ENCODE data around the gene ARSI. TPM values are rescaled to one million over a fixed set of nuclear protein-coding genes. Genes with fewer than 3 reads are reported as not detected.

ARSI gene
- total and polyA plus RNA-seq, 2 of the 4 experiments (the other 2 are of a cell fraction): 14.8 to 15.2 TPM

DNA sequence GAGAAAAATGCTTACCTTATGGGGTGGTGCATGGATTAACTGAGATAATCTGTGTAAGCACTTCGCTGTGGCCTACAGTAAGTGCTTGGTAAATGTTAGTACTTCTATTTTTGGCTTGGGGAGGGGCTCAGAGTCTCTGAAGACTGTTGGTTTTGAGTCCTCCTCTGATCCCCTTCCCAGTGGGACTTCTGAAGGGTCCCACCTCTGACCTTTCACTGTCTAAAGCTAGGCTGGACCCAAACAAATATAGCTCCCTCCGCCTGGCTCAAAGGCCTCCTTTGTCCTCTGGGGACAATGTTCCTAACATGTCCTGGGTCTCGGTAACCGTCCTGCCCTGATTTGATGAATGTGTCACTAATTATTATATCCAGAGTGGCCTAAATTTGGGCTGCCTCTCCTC lies 47.9 kb downstream of the ARSI start:
- ChIA-PET CTCF (no interaction called here), POLR2A (ENCODE audit: unreplicated experiment) (no interaction called here)
- TF ChIP-seq CHD1 (IDR thresholded peaks at IDR 0.05; ENCODE audit: low read depth, low read length): no peak
- TF ChIP-seq MXI1 (IDR thresholded peaks at IDR 0.05; ENCODE audit: borderline replicate concordance, low read depth, low read length): no peak
- no peak for TF ChIP-seq CEBPB (IDR thresholded peaks at IDR 0.05; ENCODE audit: low read depth, low read length)
- TF ChIP-seq MAZ (IDR thresholded peaks at IDR 0.05; ENCODE audit: borderline replicate concordance, low read depth, low read length): no peak
- no peak for TF ChIP-seq RAD21 (IDR thresholded peaks at IDR 0.05; ENCODE audit: low read length)
- Histone ChIP-seq H3K14ac (replicated peaks; ENCODE audit: low read depth, low read length) (no peak overlapping the region), H3K9me1 (ENCODE audit: insufficient read depth, low read length) (no peaks in the 10 kb centered on the region), H2BK20ac (ENCODE audit: low read depth, low read length) (no peak overlapping the region), H3K18ac (ENCODE audit: low read depth, low read length) (no peak overlapping the region), H4K5ac (ENCODE audit: low read depth, low read length) (no peak overlapping the region), H3K56ac (ENCODE audit: extremely low read depth, insufficient read depth, low read length) (no peak overlapping the region), H3K4me1 (ENCODE audit: control insufficient read depth, insufficient read depth, low read length) (peaks cover 2% of the 10 kb centered on the region; the same call in 1 of the 2 replicates), H3K23ac (ENCODE audit: low read depth, low read length) (no peak overlapping the region), H2AFZ (replicated peaks; ENCODE audit: low read length, poor library complexity) (no peak overlapping the region), H3K4me3 (ENCODE audit: insufficient read depth, low read depth, low read length) (no peak overlapping the region), H3K27ac (ENCODE audit: insufficient read depth, low read length) (no peak overlapping the region), H2BK15ac (ENCODE audit: low read depth, low read length) (no peak overlapping the region), H2AK5ac (ENCODE audit: low read depth, low read length) (no peak overlapping the region), H3K27me3 (ENCODE audit: control insufficient read depth, insufficient read depth, low read length) (no peaks in the 10 kb centered on the region; the same call in 1 of the 2 replicates), H2AK9ac (replicated peaks; ENCODE audit: low read depth, low read length, poor library complexity) (no peak overlapping the region), H2BK120ac (ENCODE audit: low read depth, low read length) (no peak overlapping the region), H4K20me1 (ENCODE audit: insufficient read depth, low read length) (no peaks in the 10 kb centered on the region), H2BK5ac (ENCODE audit: low read depth, low read length, poor library complexity, severe bottlenecking) (no peak overlapping the region), H3K36me3 (ENCODE audit: control insufficient read depth, insufficient read depth, low read length) (no peaks in the 10 kb centered on the region), H4K8ac (ENCODE audit: low read depth in 2 of 2, low read length in 2 of 2) (no peak overlapping the region), H3K4ac (ENCODE audit: low read depth, low read length) (no peak overlapping the region), H3K79me1 (ENCODE audit: low read depth in 1 of 2, low read length in 2 of 2) (no peaks in the 10 kb centered on the region), H4K91ac (ENCODE audit: insufficient read depth, low read depth, low read length) (no peak overlapping the region), H3K4me2 (ENCODE audit: low read depth, low read length) (no peak overlapping the region), H3K9me3 (ENCODE audit: control insufficient read depth, insufficient read depth, low read length) (no peaks in the 10 kb centered on the region), H3K9ac (ENCODE audit: low read depth, low read length) (no peak overlapping the region)
- ATAC-seq (ENCODE audit: low read depth): no peak
- WGBS, 2 experiments (ENCODE audit: extremely low coverage in 2 of 2, insufficient read length in 1 of 2): no CpG with 5 or more reads among the region's 4 CpGs
- no peak for DNase-seq
- intact Hi-C loops (cut with micrococcal nuclease): no loop called here
- dilution Hi-C loops (cut with HindIII; ENCODE audit: low sequenced_read_pairs, unreplicated experiment): no loop called here
- in situ Hi-C loops (cut with MboI; ENCODE audit: low sequenced_read_pairs): no loop called here
- no TSS peak for BruUV-seq (replicated peaks)
